Fibroblast of mammary gland (primary cell): ENCODE data around the gene COG1.

Experiments
- DNase-seq: peaks from one replicate; pipeline ENCODE4 v3.0.0-alpha.2; 2010; ENCODE audit warnings: low read depth
- H3K4me3 ChIP-seq: 2 replicates; pipeline ENCODE4 v1.5.1; 2011; ENCODE audit warnings: low read depth, mild to moderate bottlenecking, low read length, moderate library complexity; ENCODE audit not compliant: control insufficient read depth
- TF ChIP-seq, protein P1 (sequence below): conservative IDR thresholded peaks from 2 replicates; pipeline ENCODE4 v1.5.1; 2011; ENCODE audit warnings: low read depth, low read length, inconsistent platforms; ENCODE audit not compliant: control insufficient read depth, insufficient read depth

Gene COG1

DNA sequence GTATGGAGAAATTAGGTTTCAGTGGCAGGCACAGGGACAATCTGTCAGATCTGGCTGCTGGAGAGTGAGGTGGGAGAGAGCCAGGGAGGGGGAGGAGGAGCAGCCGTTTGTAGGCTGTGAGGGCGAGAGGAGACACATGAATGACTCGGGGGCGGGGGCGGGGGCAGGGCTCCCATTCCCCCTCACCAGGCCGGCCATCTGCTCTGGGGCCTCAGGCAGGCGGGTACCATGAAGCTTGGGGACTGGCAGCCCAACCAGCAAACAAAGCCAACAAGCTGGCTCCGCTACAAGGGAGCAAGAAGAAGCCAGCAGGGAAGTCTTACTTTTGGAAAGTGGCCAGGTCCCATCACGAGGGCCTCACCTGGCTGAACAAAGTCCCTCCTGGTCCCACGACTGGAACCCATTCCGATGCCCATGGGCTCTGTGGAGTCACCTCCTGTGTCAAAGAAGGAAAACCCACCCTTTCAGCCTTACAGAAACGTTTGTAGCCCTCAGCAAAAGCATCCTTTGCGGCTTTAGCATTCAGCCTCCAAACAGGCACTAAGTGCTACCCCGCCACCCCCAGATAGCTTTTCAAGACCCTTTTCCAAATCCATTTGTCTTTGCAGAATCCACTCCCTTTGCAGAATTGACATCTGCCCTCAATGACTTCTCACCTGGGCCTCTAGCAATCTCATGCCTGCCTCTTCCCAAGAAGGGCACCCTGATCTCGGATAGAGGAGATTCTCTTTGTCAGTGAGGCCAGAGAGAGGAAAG is 37.3 kb upstream of the COG1 start:
- TF ChIP-seq, protein P1, sequence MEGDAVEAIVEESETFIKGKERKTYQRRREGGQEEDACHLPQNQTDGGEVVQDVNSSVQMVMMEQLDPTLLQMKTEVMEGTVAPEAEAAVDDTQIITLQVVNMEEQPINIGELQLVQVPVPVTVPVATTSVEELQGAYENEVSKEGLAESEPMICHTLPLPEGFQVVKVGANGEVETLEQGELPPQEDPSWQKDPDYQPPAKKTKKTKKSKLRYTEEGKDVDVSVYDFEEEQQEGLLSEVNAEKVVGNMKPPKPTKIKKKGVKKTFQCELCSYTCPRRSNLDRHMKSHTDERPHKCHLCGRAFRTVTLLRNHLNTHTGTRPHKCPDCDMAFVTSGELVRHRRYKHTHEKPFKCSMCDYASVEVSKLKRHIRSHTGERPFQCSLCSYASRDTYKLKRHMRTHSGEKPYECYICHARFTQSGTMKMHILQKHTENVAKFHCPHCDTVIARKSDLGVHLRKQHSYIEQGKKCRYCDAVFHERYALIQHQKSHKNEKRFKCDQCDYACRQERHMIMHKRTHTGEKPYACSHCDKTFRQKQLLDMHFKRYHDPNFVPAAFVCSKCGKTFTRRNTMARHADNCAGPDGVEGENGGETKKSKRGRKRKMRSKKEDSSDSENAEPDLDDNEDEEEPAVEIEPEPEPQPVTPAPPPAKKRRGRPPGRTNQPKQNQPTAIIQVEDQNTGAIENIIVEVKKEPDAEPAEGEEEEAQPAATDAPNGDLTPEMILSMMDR = no peak
- DNase-seq = no peak
- H3K4me3 ChIP-seq = no peak overlapping the region

DNA sequence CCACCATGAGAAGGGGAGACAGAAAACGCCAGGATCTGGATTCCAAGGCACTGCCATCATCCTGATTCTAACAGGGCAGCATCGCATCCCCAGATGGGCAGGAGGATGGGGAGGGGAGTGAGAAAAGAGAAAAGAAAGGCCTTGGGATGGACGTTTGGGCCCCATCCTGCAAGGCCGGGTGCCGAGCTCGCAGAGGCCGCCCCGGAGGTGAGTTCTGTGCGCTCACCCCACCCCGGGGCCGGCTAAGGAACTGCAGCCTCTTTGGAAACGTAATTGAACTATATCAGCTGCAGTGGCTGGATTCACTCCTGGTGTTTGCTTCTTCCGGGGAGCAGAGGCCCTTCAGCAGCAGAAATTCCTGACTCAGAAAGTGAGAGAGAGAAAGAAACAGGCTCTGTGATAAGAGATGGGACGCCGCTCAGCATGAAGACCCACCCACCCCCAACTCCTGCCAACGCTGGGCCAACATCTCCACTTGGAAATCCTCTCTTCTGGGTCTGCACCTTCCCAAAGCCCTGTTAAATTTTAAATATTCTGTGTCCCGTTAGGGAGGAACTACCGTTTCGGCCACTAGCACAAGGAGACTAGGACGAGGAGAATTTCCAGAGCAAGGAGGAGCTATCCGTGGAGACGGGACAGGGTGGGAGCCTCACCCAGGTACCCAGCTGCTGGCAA is 36.6 kb upstream of the COG1 start:
- no peak overlapping the region for H3K4me3 ChIP-seq
- TF ChIP-seq, protein P1 = peak; percentile 80
- DNase-seq = peak; percentile 62

- TF ChIP-seq, protein P1 = no peak
- DNase-seq = no peak
- H3K4me3 ChIP-seq = no peak overlapping the region
Observed at GRCh38 chr17:73156887-73157520, 35.9 kb upstream of the COG1 start.

DNA sequence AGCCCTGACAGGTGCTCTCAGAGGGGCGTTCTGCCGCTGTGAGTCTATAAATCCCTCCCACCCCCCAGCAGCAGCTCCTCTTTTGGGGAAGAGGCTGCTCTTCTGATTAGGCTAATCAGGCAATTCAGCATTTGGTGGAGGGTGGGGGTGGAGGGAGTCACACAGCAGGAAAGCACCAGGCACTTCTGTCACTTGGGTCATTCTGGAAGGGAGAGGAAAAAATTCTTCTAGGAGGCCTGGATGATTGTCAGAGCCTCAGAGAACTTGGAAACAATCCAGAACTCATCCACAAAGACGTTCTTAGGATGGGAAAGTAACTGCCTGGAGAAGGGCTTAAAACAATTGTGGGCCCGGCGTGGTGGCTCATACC is 35.3 kb upstream of the COG1 start:
- TF ChIP-seq, protein P1 = no peak
- DNase-seq = no peak
- H3K4me3 ChIP-seq = no peak overlapping the region

DNA sequence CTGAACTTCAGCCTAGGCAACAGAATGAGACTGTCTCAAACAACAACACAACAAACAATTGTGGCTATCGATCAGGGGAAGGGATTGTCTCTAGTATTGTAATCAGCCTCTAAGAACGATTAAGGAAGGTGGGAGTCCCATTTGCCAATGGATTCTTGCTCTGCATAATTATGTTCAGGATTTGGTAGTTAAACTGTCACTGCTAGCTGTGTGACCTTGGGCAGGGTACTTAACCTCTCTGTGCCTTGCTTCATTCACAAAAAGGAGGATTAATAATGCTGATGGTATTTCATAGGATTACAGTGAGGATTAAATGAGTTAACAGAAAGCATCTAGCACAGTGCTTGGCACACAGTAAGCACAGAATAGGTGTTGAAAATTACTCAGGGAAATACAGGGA is 34.7 kb upstream of the COG1 start:
- no peak for DNase-seq
- TF ChIP-seq, protein P1 = no peak
- H3K4me3 ChIP-seq = no peak overlapping the region

GRCh38 chr17:73160980-73161630 is 31.8 kb upstream of the COG1 start:
- no peak for DNase-seq
- TF ChIP-seq, protein P1 = no peak
- H3K4me3 ChIP-seq = no peak overlapping the region
